GM19025 (cell line): Measurements from ENCODE around the gene GFPT2.
"Not testable (repeated sequence)": the region's sequence is repeated elsewhere in the genome, so short reads cannot be mapped to it uniquely, and the experiment has no call there.

ENCODE experiments used
- ATAC-seq: cut with Tn5 transposase; IDR thresholded peaks from one replicate; pipeline ENCODE4 v1.9.1; 2021; ENCODE audit warnings: mild to moderate bottlenecking, low read depth, moderate library complexity; ENCODE audit not compliant: unreplicated experiment

Gene GFPT2

GRCh38 chr5:180313677-180314505, 39.2 kb downstream of the GFPT2 start:
- peak; percentile 96 for ATAC-seq

- no peak for ATAC-seq
Measured at GRCh38 chr5:180311216-180311615, 41.9 kb downstream of the GFPT2 start.

DNA sequence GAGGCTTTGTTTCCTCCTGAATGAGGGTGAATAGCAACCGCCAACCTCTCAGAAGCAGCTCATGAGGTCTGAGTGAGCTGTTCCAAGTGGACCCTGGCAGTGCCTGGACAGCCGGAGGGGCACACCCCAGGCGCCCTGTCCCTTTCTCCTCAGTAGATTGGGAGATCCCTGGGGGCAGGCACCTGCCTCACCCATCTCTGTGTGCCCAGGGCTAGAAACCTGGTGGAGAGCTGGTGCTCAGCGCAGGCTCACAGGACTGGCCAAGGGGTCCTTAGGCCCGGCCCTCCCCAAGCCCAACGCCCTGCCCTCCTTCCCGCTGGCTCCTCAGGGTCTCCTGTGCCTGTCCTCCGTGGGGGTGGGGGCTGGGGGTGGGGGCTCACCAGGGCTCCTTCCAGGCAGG, 46.3 kb downstream of the GFPT2 start:
- no peak for ATAC-seq

DNA sequence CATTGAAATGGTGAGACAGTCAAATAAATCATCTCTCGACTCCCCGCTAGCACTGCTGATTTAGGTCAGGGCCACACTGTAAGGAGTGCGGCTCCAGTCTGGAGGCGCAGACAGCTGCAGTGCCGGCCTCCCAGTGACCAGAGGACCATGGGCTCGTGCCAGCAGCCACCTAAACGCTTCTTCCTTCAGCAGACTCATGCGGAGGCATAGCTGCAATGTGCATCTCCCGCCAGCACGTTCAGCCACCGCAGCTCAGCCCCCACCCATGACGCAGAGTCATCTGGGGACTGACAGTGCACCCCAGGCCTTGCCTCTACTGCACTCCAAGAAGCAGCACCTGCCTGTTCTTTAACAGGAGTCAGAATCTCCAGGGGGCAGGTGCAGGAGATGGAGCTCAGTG, 47.7 kb downstream of the GFPT2 start:
- no peak for ATAC-seq

- no peak for ATAC-seq
Measured at GRCh38 chr5:180304431-180305375, 48.4 kb downstream of the GFPT2 start.

GRCh38 chr5:180304016-180304292, 49.2 kb downstream of the GFPT2 start:
- ATAC-seq = no peak

DNA sequence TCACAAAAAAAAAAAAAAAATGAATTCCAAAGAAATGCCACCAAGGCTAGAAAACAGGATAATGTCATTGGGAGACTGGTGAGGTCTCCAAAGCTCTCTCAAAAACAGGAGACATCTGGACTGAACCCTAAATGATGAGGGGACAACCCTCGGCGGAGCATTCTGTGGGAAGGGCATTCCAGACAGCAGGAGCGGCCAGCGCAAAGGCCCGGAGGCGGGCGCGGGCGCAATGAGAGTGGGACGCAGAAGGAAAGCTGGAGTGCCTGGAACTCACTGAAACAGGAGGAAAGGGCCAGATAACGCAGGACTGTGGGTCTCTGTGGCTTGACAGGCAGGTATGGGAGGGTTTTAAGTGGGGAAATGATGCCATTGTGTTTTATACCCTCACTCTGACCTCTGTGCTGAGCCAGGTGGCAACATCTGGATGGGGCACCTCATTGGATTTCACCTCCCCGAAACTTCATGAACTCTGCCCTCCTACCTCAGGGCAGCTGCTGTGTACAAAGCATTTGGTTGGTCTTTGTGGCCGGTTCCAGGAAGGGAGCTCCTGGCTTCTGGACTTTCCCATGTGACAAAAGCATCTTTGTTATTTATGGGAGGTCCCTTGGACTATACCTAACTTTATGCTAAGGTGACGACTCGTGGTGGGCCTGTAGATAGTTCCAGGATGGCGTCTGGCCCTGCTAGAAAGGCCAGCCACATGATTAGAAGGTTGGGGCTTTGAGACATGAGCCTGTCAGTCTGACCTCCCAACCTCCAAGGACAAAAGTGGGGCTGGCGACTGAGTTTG, 49.7 kb downstream of the GFPT2 start:
- ATAC-seq = no peak

- no peak for ATAC-seq
Measured at GRCh38 chr5:180302256-180302655, 50.9 kb downstream of the GFPT2 start.

DNA sequence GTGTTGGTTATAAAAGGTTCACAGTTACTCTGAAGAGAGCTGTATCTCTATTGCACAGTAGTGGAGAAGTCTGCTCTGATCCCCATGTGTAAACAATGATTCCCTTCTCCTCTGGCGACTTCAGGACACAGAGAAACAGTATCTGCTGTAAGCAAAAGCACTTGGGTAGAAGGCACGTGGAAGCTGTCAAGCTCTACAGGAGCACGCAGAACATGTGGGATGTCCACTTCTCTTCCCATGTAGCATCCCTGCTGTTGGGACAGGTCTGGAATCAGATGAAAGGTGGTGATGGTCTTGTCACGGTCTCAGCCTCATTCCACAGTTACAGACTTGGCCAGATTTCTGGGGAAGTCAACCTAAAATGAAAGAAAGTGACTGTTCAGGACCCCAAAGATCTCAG, 51.9 kb downstream of the GFPT2 start:
- ATAC-seq = no peak

DNA sequence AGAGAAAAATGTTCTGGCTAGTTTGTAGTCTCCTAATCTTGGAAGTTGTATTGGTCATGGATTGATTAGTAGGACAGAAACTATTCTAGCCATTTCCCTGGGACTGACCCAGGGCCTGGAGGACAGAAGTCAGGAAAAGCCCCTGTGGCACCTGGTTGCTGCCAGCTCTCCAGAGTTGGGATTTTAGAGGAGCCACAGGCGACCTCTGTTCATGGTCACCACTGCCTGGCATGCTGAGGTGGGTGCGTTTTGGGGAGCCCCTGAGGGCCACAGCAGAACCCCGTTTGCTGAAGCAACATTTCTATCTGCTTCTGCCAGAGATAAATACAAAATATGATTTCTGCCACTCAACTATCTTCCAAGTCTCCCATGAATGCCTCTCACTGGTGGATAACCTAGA, 53.6 kb downstream of the GFPT2 start:
- no peak for ATAC-seq

GRCh38 chr5:180299014-180299413, 54.1 kb downstream of the GFPT2 start:
- ATAC-seq = not testable (repeated sequence)

DNA sequence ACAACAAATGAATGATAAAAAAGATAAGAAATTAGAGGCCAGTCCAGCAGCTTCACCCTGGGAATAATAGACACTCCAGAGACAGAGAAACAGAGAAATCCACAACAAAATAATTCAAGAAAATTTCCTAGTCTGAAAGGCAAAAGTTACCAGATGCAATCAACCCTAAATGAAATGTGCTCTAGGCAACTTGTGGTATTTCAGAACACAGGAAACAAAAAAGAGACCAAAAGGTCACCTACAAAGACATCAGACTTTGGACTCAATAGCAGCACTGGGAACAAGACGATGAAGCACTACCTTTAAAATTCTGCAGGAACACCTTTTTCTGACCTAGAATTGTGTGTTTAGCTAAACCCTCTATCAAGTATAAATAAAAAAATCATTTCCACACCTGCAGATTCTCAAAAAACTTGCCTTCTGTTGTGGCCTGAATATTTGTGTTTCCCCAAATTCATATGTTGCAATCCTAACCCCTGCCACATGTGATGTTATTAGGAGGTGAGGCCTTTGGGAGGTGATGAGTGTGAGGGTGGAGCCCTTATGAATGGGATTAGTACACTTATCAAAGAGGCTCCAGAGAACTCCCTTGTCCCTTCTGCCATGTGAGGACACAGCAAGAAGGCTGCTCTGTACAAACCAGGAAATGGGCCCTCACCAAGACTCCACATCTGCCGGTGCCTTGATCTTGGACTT, 55.4 kb downstream of the GFPT2 start:
- ATAC-seq = no peak

GRCh38 chr5:180296771-180297170, 56.4 kb downstream of the GFPT2 start:
- no peak for ATAC-seq

GRCh38 chr5:180294913-180295555, 58.1 kb downstream of the GFPT2 start:
- ATAC-seq = no peak

DNA sequence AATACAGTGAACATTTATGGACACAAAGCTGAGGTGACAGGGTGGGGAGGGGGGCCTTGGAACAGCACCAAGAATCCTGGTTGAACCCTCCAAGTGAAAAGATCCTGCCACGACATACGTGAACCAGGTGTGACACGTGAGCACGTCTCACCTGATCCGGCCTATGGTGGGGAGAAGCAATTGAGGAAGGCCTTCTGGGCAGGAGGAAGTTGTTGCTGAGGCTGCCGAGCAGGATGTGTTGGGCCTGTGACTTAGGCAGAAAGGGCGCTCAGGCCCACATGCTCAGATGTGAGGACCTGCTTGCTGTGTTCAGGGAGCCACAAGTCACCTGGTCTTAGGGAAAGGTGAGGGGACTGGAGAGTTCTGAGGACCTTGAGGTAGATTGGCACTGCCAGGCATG, 58.7 kb downstream of the GFPT2 start:
- ATAC-seq = no peak

- ATAC-seq = peak; percentile 84
Measured at GRCh38 chr5:180291943-180292831, 60.9 kb downstream of the GFPT2 start, which contains the start of gene MAPK9. Gene MAPK9, minus strand, starts transcription at chr5:180292083. Its CDS starts 11,522 bp downstream, at chr5:180280561.

DNA sequence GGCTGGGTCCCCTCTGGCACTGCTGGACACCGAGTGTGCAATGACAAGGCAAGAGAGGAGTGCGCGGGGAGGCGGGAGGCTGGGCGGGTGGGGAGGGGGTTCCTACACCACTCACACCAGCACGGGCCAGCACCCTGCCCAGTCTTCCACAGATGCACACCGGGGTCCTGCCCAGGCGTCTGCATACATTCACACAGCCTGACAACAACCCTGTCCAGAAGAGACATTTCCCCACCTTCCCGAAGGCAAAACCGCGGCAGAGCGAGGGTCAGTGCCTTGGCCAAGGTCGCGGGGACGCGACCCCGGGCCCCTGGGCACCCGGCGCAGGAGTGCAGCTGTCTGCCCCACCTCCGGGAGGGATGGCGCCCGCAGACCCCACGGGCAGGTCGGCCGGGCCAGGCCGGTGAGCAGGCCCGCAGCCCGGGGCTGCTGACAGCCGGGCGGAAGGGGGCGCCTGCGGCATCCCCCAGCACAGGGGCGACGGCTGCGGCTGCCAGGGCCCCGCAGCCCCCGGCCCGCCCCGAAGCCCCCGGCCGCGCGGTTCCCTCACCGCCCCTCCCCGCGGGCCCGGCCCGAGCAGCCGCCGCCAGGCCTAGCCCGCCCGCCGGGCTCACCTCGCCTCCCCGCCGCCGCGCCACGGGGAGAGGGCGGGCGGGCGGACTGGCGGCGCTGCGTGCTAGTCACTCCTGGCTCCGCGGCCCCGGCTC, 61.7 kb downstream of the GFPT2 start:
- peak; percentile 39 for ATAC-seq

DNA sequence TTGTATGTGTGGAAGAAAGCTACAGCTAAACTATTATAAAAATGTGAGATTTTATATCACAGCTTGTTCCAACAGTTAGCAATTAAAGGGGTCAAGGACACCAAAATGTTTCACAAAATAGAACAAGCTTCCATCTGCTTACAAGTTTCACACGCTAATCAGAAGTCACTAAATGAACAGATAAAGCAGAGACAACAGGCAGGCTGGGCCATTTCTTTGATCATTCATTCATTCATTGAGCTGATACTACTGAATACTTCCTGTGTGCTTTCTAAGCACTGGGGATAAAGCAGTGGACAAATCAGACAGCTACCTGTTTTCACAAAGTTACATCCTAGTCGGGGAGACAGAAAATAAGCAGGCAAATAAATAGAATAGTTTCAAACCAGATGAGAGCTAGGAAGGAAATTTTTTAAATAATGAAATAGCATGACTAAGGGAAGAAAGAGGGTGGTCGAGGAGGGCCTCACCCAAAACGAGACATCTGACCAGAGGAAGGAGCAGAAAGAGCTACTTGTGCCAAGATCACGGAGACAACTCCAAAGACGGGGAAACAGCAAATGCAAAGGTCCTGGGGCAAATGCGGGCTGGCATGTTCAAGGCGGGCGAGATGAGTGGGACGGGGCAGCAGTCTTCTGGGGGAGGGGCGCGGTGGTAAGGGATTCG, 62.4 kb downstream of the GFPT2 start:
- no peak for ATAC-seq
